ENCODE results near the gene TENM4. TPM values are rescaled to one million over a fixed set of nuclear protein-coding genes. Genes with fewer than 3 reads are reported as not detected.
"Not testable (repeated sequence)": the region's sequence is repeated elsewhere in the genome, so short reads cannot be mapped to it uniquely, and the experiment has no call there.

Gene TENM4
- total RNA-seq, 1 donor from 2014 or later, result 306 TPM

DNA sequence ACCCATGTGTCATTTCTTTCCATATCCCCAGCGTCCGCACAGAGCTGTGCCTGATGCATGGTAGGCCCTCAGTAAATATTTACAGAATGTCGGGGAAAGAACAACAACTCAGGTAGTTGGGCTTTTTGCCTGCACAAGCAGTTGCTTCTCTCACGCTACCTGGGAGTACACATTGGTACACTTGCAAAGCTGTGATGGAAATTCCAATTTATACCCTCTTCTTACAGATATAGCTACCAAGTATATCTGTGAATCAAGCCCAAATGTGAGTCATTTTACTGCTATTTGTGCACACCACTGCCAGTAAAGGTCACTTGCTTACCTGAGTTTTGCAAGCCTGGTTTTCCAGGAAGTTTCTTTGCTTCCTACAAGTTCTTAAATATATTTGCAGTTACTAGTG lies 533.2 kb downstream of the TENM4 start:
- DNase-seq (ENCODE audit: low read depth), result peak; percentile 80

DNA sequence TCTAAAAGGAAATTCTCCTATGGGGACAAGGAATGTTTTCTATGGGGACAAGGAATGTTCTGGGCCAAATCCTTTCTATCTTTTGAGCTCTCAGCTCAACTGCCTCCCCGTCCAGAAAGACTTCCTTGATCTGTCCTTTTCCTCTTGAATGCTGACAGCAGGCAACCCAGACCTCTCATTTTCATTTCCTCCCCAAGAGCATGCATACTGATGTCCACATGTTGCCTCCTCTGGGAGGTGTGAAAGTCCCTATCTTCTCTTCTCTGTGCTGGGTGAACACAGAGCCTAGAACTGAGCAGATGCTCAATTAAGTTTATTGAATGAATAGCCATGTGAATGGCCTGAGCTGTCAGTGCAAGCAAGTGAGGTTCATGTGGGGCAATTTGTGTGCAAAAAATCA lies 534.3 kb downstream of the TENM4 start:
- DNase-seq (ENCODE audit: low read depth), result no peak

DNA sequence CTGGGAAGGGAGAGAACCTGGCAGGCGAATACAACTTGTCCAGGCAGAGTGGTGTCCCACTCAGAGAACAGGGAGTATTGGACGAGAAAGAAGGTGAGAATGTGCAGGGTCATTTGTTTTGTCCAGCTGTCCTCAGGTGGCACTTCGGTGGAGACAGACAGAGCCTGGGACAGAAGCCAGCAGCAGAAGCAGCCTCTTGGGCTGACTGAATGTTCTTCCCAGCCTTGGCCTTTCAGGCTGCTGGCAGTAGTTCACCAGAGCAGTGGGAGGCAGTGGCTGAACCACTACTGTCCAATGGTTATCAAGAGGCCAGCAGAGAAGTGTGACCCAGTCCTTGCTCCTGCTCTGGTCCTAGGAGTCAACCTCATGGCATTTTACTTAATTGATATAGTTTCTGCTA lies 535.1 kb downstream of the TENM4 start:
- no peak for DNase-seq (ENCODE audit: low read depth)

DNA sequence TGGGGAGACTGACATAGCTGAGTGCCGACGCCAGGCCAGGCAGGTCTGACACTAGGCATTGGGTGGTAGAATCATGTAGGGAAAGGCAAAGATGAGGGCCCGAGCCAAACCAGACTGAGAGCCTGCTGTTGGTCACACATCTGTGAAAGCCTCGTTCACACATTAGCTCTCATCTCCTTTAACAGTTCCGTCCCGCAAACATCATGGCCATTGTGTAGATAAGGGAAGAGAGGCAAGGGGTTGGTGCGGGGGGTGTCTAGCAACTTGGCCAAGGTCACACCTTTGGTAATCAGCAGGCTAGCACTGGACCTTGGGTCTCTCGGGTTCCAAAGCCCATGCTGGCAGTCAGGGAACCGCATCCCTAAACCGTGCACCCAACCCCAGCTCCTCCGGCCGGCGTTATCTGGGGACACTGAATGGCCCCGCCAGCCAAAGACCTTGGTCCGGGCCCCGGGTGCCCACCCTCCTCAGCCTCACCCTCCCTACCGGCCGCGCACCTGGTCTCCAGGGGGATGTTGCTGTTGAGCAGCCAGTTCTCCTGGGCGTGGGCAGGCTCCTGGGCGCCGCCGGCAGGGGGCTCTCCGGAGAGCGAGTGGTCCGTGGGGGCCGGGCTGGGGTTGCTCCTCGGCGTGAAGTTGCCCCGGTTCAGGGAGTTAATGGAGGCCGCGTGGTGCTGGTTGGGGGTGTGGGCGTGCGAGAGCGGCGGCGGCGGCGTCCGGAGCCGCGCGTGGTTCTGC lies 537.9 kb downstream of the TENM4 start:
- no peak for DNase-seq (ENCODE audit: low read depth)

DNA sequence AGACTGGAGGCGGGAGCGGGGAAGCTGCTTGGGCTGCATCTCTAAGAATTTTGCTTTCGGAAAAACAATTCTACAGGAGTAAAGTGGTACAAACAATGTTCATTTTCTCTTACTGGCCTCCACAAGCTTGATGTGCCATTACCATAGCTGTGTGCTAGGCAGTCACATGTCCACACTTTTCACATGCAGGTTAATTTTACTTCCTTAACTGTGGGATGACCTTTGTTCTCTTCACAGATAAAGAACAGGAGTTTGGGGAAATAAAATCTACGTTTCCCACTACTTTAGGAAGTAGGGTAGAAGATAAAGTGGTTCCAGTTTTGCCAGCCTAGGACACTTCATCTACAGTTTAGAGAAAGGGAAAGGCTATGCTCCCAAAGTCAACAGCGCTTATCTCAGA lies 539.0 kb downstream of the TENM4 start:
- DNase-seq (ENCODE audit: low read depth), result no peak

DNA sequence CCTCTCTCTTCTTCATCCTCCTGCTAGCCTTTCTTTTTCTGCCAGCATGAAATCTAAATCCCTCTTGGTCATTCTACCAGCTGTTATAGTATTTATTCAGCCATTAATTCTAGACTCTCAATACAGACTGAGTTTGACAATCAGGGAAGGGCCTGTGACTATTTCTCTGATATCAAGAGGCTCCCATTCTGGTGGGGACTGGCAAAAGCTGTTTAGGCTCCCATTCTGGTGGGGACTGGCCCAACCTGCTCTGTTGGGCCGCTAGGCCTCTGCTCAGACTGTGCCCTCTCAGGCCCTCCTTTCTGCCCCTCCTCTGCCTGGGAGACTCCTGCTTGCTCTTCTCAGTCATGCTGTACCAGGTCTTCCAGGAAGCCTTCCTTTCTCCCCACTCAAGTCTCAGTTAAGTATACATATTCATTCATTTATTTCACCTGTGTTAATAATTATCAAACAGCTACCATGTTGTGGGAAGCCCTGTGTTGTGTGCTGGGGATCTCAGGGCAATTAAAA lies 542.5 kb downstream of the TENM4 start:
- peak; percentile 73 for DNase-seq (ENCODE audit: low read depth)

DNA sequence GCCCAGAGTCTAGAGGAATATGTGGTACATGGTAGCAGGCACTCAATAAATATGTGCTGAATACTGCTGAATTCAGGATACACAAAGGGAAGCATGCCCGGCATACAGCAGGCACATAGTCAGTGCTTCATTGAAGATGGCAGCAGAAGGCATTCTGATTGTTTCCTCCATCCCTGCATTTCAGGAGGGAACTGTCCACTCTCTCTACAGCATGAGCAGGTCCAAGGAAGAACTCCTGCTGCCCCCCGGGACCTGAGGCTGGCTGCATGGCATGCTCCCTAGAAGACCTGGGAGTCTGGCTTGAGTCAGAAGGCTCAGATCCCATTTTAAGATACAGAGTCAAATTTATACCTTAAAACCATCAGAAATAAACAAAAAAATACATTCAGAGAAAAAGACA lies 546.8 kb downstream of the TENM4 start:
- no peak for DNase-seq (ENCODE audit: low read depth)

DNA sequence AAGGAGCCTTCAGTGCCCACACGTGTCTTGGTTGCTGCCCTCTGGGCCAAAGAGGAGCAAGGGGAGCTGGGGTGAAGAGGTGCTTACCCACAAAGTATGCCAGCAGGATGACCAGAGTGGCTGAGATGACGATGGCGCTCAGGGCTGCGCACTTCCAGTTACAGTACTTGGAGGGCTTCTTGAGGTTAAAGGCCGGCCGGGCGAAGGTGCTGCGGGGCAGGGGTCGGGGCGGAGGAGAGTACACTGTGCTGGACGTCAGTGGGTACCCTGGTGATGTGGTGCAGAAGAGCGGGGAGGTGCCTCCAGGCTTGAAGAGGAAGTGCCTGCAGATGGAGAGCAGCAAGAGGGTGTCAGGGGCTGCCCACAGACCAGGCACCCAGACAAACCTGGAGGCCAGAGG lies 551.1 kb downstream of the TENM4 start:
- no peak for DNase-seq (ENCODE audit: low read depth)

DNA sequence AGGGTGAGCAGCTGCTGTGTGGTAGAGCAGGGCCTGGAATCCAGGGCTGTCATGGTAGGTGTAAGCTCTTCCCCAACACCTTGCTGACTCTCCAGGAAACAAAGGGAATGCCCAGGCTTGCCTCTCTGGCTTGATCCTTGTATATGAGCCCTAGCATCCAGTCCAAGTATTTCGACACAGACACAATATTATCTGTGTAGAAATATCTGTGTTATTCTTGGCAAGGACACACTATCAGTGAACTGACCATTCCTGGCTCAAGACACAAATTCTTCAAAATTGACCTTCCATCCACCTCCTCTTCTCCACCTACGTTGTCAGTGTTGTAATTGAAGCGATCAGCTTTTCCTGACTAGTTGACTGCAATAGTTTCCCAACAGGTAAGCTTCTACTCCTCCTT lies 554.2 kb downstream of the TENM4 start:
- no peak for DNase-seq (ENCODE audit: low read depth)

DNA sequence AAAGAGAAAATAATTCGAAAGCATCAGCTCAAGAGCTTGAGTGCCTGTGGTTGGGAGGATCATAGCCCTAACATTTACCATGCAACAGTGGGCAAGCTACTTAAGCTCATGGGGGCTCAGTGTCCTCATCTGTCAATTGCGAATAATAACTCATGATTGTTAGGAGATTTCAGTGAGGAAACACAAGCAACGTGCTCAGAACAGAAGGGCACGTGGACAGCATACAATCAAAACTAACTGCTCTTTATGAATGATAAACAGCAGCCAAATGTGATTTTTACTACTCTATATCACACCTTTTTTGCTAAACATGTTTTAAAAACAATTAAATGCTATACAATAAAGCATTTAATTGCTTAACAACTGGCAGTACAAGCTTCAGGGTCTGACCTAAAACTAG lies 556.1 kb downstream of the TENM4 start:
- DNase-seq (ENCODE audit: low read depth), result no peak

DNA sequence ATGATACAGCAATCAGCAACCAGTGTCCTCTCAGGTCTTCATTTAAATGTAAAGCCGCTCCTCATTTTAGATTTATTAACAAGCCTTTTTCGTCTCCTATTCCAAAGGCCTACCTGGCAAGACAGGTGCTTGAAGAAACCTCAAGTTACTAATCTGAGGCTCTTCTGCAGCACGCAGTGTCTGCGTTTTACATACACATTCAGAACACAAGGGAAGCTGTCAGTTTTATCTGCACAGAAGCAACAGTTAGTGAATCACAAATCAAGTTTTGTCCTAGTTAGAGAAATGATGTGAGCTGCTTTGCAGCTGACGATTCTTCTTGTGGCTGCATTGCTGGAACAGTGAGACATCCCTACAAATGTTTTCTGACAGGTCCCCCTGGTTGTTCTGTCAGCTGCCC lies 557.3 kb downstream of the TENM4 start:
- DNase-seq (ENCODE audit: low read depth), result no peak

DNA sequence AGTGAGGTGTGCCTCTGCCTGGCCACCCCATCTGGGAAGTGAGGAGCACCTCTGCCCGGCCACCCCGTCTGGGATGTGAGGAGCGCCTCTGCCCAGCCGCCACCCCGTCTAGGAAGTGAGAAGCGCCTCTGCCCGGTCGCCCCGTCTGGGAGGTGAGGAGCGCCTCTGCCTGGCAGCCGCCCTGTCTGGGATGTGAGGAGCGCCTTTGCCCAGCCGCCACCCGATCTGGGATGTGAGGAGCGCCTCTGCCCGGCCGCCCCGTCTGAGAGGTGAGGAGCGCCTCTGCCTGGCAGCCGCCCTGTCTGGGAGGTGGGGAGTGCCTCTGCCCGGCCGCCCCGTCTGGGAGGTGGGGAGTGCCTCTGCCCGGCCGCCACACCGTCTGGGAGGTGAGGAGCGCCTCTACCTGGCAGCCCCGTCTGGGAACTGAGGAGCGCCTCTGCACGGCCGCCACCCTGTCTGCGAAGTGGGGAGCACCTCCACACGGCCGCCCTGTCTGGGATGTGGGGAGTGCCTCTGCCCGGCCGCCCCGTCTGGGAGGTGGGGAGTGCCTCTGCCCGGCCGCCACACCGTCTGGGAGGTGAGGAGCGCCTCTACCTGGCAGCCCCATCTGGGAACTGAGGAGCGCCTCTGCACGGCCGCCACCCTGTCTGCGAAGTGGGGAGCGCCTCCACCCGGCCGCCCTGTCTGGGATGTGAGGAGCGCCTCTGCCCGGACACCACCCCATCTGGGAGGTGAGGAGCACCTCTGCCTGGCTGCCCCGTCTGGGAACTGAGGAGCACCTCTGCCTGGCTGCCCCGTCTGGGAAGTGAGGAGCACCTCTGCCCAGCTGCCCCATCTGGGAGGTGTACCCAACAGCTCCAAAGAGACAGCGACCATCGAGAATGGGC lies 561.5 kb downstream of the TENM4 start:
- DNase-seq (ENCODE audit: low read depth), result not testable (repeated sequence)

DNA sequence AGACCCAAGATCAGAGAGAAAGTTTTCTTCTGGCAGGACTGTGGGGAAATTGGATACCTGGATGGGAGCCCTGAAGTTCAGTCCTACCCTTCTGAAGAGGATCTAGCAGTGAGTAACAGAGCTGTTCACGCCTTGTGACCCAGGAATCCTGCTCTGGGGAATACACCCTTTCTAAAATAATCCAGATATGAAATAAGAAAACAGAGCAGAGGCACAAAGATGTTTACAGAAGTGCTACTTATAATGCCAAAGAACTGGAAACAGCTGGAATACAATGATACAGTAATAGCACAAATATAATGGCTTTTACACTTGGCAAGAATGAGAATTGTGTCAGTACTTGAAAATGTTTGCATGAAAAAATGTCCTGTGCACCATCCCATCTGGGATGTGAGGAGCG lies 562.2 kb downstream of the TENM4 start:
- no peak for DNase-seq (ENCODE audit: low read depth)

DNA sequence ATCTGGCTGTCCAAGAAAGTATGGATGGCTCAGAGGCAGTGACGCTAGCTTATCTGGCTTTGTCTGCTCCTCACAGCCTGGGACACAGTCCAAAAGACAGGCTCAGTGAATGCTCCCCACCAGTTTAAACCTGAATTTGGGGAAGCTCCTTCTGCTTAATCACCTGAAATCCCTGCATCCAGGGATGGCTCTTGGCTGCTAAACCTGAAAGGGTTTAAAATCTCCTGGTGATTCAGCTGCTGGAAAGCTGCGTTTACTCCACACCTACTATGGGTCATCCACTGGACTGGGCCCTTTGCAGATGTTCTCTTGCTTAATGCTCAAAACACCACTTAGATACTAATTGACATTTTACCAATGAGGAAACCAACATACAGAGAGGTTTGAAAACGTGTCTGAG lies 564.2 kb downstream of the TENM4 start:
- no peak for DNase-seq (ENCODE audit: low read depth)

DNA sequence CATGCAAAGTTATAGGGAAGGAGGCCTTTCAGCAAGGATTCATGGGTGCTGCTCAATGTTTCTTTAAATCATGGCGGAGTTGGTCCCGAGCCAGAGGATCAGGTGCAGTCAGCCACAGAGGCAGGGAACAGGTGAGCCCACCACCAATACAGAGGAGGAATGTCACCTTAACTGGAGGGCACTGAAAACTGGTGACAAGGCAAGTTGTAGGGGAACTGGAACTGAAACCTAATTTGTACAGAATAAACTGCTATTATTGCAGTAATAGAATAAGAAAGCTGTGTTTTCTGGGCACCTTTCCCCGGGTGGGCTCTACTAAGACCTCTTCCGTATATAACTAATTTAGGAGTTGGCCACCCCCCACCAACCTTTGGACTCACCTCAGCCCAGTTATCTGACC lies 570.2 kb downstream of the TENM4 start:
- no peak for DNase-seq (ENCODE audit: low read depth)

DNA sequence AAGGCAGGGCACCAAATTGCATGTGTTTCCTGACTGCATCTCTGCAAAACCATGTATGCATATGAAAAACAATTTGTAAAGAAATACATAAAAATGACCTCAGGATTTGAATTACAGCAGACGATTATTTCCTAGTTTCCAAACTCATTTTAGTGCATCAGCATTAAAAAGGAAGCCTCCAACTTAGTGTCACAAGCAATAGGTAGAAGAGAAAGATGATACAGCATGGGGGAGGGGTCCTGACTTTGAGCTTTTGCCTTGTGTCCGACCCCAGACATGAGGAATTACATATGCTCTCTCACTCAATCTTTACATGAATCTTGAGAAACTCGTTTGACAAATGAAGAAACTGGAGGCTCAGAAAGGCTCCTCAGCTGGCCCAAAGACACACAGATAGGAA lies 571.5 kb downstream of the TENM4 start:
- DNase-seq (ENCODE audit: low read depth), result no peak

DNA sequence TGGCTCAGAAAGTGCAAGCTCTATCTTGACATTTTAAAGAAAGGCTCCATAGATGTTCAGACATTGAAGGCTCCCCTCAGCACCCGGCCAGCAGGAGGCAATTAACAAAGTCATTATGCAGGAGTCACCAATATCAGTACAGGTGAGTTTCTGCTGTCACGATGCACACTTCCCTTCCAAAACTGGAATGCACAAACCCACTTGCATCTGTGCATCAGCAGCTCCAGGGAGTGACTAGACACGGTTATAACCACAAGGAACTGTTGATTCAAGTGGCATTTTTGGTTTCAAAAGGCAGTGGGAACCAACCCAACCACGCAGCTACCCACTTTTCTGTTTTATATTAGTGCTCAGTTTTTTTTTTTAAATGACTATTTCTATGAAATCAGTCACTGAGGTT lies 572.3 kb downstream of the TENM4 start:
- DNase-seq (ENCODE audit: low read depth), result peak; percentile 15

DNA sequence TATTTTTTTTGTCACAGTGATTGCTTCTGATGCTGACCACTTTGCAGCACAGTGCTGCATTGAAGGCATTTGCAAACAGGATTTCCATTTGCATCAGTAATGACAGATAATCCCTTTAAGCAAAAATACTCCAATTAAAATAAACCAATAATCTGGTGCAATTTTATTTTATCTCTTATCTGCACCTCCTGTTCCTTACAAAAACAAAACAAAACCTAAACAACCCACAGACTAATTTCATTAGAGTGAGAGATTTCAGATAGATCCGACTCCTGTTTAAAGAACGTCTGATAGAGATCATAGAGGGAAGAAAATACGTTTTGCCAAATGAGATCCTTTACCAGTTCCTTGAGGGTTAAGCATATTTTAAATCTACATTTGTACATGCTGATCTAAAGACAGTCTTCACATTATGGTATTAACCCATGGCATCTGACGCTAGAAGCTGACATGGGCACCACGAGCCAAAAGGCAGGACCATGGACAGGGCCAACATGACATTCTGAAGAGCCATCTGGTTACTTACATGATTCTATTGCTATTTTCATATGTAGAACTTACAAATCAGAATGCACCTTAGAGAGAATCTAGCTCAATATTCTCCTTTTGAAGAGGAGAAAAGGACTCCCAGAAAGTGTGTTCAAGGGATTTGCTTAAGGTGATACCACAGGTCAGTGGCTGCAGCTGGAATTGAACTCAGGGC lies 580.0 kb downstream of the TENM4 start:
- no peak for DNase-seq (ENCODE audit: low read depth)

DNA sequence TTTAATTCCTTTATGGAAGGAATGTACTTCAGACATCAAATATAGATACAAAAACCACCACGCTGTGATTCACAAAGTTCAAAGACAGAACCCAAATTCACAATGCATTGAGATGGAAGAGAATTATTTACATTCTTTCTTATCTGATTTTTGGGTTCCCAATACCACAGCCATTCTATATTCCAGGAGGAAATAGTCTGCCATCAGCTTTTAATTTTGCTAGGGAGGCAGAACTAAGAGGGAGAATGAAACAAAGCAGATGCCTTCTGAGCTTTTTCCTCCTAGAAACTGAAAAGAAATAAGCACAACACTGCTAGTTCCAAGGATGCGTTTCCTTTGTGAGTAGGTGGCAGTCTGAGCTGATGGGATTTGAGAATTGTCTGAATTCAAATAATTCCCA lies 583.1 kb downstream of the TENM4 start:
- DNase-seq (ENCODE audit: low read depth), result no peak

DNA sequence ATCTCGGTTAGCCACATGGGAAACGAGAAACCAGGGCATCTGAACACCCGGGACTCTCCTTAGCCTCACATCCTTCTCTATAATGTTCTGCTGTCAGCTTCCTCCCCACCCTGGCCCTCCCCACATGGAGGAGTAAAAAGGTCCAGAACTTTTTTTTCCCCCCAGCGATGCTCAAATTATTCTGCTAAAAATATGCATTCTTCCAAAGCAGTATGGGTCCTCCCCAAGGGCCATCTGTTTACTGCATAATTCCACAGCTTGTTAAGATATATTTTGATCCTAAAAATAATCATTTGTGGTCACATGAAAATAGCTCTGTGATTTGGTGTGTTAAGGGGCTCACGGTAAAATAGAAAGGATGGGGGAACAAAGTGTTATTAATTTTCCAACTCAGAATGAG lies 584.6 kb downstream of the TENM4 start:
- DNase-seq (ENCODE audit: low read depth), result no peak

DNA sequence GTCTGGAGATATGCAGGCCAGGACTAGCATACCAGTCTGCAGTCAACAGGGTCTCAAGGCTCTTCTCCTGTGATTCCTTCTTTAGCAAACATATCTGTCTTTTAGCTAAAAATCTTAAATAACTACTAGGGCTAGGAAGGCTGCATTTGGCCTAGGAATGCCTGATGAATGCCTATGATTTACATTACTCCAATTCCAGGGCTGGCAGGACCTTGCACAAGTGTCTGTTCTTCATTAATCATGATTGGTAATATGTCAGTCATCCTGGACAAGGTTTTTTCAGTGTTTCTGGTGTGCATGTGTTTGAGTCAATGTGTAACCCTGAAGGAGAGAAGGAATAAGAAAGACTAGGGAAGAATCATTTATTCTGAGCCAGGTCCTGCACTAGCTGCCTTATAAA lies 585.7 kb downstream of the TENM4 start:
- no peak for DNase-seq (ENCODE audit: low read depth)

DNA sequence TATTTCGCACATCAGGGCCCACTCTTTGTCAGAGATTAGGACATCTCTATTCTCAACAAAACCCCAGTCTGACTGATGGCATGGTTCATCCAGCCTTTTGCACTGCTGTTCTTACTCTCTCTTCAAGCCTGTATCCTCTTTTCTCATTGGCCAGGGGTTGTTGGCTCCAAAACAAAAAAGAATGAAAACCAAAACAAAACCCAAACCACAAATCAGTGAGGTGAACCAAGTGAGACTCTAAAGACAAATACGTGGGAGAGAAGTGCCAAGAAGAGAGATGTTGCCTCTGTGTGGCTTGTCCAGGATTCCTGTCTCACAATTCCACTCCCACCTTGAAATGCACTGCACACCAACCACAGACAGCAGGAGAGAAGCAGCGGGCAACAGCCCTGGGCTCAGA lies 587.3 kb downstream of the TENM4 start:
- DNase-seq (ENCODE audit: low read depth), result no peak
